Measurements from ENCODE around the gene FKBP8. TPM values are rescaled to one million over a fixed set of nuclear protein-coding genes. Genes with fewer than 3 reads are reported as not detected.

FKBP8 gene
- total RNA-seq, 1 experiment from 2014 or later = 261 TPM

DNA sequence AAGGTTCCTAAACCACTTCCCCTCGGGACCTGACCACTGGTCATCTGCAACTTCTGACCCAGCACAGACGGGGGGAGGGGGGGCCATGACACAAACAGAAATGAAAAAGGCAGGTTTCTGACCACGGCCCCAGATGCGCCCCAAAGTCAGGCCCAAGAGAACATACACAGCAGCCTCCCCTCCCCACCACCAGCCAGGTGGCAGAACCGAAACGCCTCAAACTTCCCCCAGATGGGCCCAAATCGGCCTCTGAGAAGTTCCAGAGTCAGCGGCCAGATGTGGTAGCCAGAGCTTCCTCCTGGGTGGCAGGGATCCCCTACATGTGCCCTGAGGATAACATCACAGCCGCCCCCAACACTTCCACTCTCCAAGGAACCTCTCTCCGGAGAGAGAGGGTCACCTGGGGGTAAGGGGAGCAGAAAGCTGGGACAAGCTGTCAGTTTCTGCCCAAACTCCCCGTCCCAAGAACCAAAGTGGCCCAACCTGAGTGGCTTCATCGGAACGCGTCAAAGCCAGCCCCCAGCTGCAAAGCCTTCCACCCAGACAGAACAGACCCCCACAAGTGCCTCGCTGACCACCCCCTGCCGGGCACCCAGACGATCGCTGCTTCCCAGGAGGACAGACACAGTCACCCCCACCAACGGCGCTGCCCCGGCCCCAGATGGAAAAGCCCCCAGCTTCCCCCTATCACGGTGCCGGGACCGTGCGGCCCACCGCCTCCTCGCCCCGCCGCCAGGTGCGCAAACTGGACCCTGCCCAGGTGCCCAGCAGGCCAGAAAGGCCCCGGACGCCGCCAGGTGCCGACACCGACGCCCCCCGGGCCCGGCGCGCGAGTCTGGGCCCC is 22.3 kb downstream of the FKBP8 start:
- no peaks in the 10 kb centered on the region for H3K27me3 ChIP-seq (ENCODE audit: insufficient read depth, low read length)
- H3K4me2 ChIP-seq (ENCODE audit: low read length) = peak overlapping the region; percentile 80
- RAD21 ChIA-PET (ENCODE audit: low non-redundant PET in 1 of 2, low total read pairs in 2 of 2, uncharacterized antibody in 2 of 2, unreplicated experiment in 2 of 2) = interaction anchor here in 1 of 2 experiments (0.5 kb wide), 1 partner anchor 73 kb away, joined by 3 read pairs; no protein-coding TSS in a partner anchor
- peaks cover 56% of the 10 kb centered on the region for H3K79me2 ChIP-seq (ENCODE audit: insufficient read depth, low read length)
- peak overlapping the region; percentile 95 for H3K27ac ChIP-seq (ENCODE audit: low read depth, low read length)
- BruUV-seq (replicated peaks) = TSS peak; percentile 69
- CTCF ChIA-PET = interaction anchor here (0.7 to 2.6 kb wide), 6 partner anchors 11 to 68 kb away, joined by 3 to 12 read pairs (median 4); partner anchors contain the start of gene UBA52
- peak overlapping the region; percentile 98 for H3K9ac ChIP-seq (ENCODE audit: low read length)
- intact Hi-C loops (cut with micrococcal nuclease) = loop anchor here (1.0 to 2.0 kb wide), 2 partner anchors 50 to 69 kb away; partner anchors contain the start of gene UBA52
- no peaks in the 10 kb centered on the region for H3K9me2 ChIP-seq (ENCODE audit: insufficient read depth)
- H3K4me3 ChIP-seq (replicated peaks in 1 of 2; ENCODE audit: low read depth in 1 of 2, low read length in 2 of 2) = peak overlapping the region; percentile 92 to 94
- H4K20me1 ChIP-seq (ENCODE audit: insufficient read depth) = no peaks in the 10 kb centered on the region
- H2AFZ ChIP-seq (ENCODE audit: low read depth, low read length, poor library complexity, severe bottlenecking) = no peak overlapping the region
- POLR2A ChIA-PET = interaction anchor here (1.0 to 3.5 kb wide), 6 partner anchors 10 to 51 kb away, joined by 3 to 15 read pairs (median 4); partner anchors contain the start of genes KXD1 and UBA52
- peaks cover 13 to 28% of the 10 kb centered on the region in 2 experiments for H3K4me1 ChIP-seq (ENCODE audit: control insufficient read depth in 1 of 2, insufficient read depth in 2 of 2, low read length in 2 of 2)
- H3K36me3 ChIP-seq (ENCODE audit: control insufficient read depth in 1 of 2, insufficient read depth in 2 of 2, low read length in 2 of 2) = no peaks in the 10 kb centered on the region; a peak in 1 of 4 replicates
- ATAC-seq = no peak
- H3K9me3 ChIP-seq (ENCODE audit: control insufficient read depth in 1 of 2, insufficient read depth in 1 of 2, low read depth in 1 of 2, low read length in 2 of 2) = no peaks in the 10 kb centered on the region
- TF ChIP-seq SP1 (IDR thresholded peaks at IDR 0.05; ENCODE audit: low read depth) (no peak), ELF1 (IDR thresholded peaks at IDR 0.05; ENCODE audit: borderline replicate concordance, low read depth) (no peak), RAD21 (IDR thresholded peaks at IDR 0.05; ENCODE audit: low read depth) (no peak), JUND (IDR thresholded peaks at IDR 0.05) (no peak), EGR1 (IDR thresholded peaks at IDR 0.05; ENCODE audit: low read depth) (no peak), FOSL1 (IDR thresholded peaks at IDR 0.05; ENCODE audit: low read depth) (no peak), SIN3A (IDR thresholded peaks at IDR 0.05; ENCODE audit: low read depth) (no peak), CBX3 (IDR thresholded peaks at IDR 0.05; ENCODE audit: low read depth) (no peak), ZNF274 (IDR thresholded peaks at IDR 0.05; ENCODE audit: low read depth, low read length) (no peak)
- TF ChIP-seq, protein P1, sequence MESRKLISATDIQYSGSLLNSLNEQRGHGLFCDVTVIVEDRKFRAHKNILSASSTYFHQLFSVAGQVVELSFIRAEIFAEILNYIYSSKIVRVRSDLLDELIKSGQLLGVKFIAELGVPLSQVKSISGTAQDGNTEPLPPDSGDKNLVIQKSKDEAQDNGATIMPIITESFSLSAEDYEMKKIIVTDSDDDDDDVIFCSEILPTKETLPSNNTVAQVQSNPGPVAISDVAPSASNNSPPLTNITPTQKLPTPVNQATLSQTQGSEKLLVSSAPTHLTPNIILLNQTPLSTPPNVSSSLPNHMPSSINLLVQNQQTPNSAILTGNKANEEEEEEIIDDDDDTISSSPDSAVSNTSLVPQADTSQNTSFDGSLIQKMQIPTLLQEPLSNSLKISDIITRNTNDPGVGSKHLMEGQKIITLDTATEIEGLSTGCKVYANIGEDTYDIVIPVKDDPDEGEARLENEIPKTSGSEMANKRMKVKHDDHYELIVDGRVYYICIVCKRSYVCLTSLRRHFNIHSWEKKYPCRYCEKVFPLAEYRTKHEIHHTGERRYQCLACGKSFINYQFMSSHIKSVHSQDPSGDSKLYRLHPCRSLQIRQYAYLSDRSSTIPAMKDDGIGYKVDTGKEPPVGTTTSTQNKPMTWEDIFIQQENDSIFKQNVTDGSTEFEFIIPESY (IDR thresholded peaks at IDR 0.05; ENCODE audit: extremely low read depth, insufficient replicate concordance, low read length) = no peak
- TF ChIP-seq, protein P2, sequence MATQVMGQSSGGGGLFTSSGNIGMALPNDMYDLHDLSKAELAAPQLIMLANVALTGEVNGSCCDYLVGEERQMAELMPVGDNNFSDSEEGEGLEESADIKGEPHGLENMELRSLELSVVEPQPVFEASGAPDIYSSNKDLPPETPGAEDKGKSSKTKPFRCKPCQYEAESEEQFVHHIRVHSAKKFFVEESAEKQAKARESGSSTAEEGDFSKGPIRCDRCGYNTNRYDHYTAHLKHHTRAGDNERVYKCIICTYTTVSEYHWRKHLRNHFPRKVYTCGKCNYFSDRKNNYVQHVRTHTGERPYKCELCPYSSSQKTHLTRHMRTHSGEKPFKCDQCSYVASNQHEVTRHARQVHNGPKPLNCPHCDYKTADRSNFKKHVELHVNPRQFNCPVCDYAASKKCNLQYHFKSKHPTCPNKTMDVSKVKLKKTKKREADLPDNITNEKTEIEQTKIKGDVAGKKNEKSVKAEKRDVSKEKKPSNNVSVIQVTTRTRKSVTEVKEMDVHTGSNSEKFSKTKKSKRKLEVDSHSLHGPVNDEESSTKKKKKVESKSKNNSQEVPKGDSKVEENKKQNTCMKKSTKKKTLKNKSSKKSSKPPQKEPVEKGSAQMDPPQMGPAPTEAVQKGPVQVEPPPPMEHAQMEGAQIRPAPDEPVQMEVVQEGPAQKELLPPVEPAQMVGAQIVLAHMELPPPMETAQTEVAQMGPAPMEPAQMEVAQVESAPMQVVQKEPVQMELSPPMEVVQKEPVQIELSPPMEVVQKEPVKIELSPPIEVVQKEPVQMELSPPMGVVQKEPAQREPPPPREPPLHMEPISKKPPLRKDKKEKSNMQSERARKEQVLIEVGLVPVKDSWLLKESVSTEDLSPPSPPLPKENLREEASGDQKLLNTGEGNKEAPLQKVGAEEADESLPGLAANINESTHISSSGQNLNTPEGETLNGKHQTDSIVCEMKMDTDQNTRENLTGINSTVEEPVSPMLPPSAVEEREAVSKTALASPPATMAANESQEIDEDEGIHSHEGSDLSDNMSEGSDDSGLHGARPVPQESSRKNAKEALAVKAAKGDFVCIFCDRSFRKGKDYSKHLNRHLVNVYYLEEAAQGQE (IDR thresholded peaks at IDR 0.05; ENCODE audit: low read depth) = no peak
- TF ChIP-seq, protein P3, sequence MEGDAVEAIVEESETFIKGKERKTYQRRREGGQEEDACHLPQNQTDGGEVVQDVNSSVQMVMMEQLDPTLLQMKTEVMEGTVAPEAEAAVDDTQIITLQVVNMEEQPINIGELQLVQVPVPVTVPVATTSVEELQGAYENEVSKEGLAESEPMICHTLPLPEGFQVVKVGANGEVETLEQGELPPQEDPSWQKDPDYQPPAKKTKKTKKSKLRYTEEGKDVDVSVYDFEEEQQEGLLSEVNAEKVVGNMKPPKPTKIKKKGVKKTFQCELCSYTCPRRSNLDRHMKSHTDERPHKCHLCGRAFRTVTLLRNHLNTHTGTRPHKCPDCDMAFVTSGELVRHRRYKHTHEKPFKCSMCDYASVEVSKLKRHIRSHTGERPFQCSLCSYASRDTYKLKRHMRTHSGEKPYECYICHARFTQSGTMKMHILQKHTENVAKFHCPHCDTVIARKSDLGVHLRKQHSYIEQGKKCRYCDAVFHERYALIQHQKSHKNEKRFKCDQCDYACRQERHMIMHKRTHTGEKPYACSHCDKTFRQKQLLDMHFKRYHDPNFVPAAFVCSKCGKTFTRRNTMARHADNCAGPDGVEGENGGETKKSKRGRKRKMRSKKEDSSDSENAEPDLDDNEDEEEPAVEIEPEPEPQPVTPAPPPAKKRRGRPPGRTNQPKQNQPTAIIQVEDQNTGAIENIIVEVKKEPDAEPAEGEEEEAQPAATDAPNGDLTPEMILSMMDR (IDR thresholded peaks at IDR 0.05 in 2 of 3, conservative IDR thresholded peaks at IDR 0.05 in 1 of 3; ENCODE audit: borderline replicate concordance in 1 of 3, insufficient read depth in 1 of 3, low read depth in 2 of 3, low read length in 2 of 3) = no peak
- no peak for DNase-seq (ENCODE audit: low read depth, low spot score)
